HEK293 (cell line): ENCODE measurements around the gene CEP44.
A peak's percentile ranks its signal among the peaks of the same experiment; 100 is the strongest.

Experiments used
- FEZF1 ChIP-seq: fragments of 450-650 bp; formaldehyde crosslinking; IDR thresholded peaks from 2 replicates; pipeline ENCODE4 v1.5.1; 2016; ENCODE audit warnings: missing biosample characterization, missing genetic modification characterization
- HOXA7 ChIP-seq: sonication (generic); formaldehyde crosslinking; IDR thresholded peaks from 2 replicates; pipeline ENCODE4 v1.8.1; 2022; ENCODE audit warnings: missing genetic modification reagents, borderline replicate concordance
- KLF8 ChIP-seq: fragments of 450-650 bp; formaldehyde crosslinking; IDR thresholded peaks from 2 replicates; pipeline ENCODE4 v1.5.1; 2016; ENCODE audit warnings: missing biosample characterization, missing genetic modification characterization
- PRDM1 ChIP-seq: fragments of 450-650 bp; formaldehyde crosslinking; IDR thresholded peaks from 2 replicates; pipeline ENCODE4; 2016; ENCODE audit warnings: missing biosample characterization, missing genetic modification characterization
- SALL2 ChIP-seq: fragments of 450-650 bp; formaldehyde crosslinking; IDR thresholded peaks from 2 replicates; pipeline ENCODE4 v1.5.0; 2017; ENCODE audit warnings: missing biosample characterization, mild to moderate bottlenecking, missing genetic modification characterization, borderline replicate concordance
- SCRT2 ChIP-seq: fragments of 450-650 bp; formaldehyde crosslinking; IDR thresholded peaks from 2 replicates; pipeline ENCODE4 v1.5.1; 2016; ENCODE audit warnings: missing biosample characterization, missing genetic modification characterization
- SP7 ChIP-seq: fragments of 450-650 bp; formaldehyde crosslinking; IDR thresholded peaks from 2 replicates; pipeline ENCODE4 v1.5.1; 2016; ENCODE audit warnings: missing biosample characterization, missing genetic modification characterization
- YY2 ChIP-seq: fragments of 450-650 bp; formaldehyde crosslinking; IDR thresholded peaks from 2 replicates; pipeline ENCODE4 v1.5.1; 2016; ENCODE audit warnings: missing biosample characterization, missing genetic modification characterization
- ZFHX2 ChIP-seq: fragments of 450-650 bp; formaldehyde crosslinking; conservative IDR thresholded peaks from 2 replicates; pipeline ENCODE4 v1.5.1; 2016; ENCODE audit warnings: missing biosample characterization, missing genetic modification characterization
- ZIC2 ChIP-seq: fragments of 450-650 bp; formaldehyde crosslinking; IDR thresholded peaks from 2 replicates; pipeline ENCODE4 v1.5.1; 2016; ENCODE audit warnings: missing biosample characterization, missing genetic modification characterization
- ZNF112 ChIP-seq: fragments of 450-650 bp; formaldehyde crosslinking; IDR thresholded peaks from 2 replicates; pipeline ENCODE4 v1.5.0; 2017; ENCODE audit warnings: missing biosample characterization, missing genetic modification characterization
- ZNF157 ChIP-seq: fragments of 450-650 bp; formaldehyde crosslinking; IDR thresholded peaks from 2 replicates; pipeline ENCODE4 v1.5.1; 2016; ENCODE audit warnings: missing biosample characterization, missing genetic modification characterization
- ZNF202 ChIP-seq: fragments of 450-650 bp; formaldehyde crosslinking; IDR thresholded peaks from 2 replicates; pipeline ENCODE4 v1.5.1; 2016; ENCODE audit warnings: missing biosample characterization, missing genetic modification characterization, borderline replicate concordance
- ZNF248 ChIP-seq: fragments of 450-650 bp; formaldehyde crosslinking; IDR thresholded peaks from 2 replicates; pipeline ENCODE4 v1.5.1; 2017; ENCODE audit warnings: missing biosample characterization, missing genetic modification characterization
- ZNF266 ChIP-seq: fragments of 450-650 bp; formaldehyde crosslinking; IDR thresholded peaks from 2 replicates; pipeline ENCODE4 v1.5.1; 2016; ENCODE audit warnings: missing biosample characterization, missing genetic modification characterization, low read depth
- ZNF292 ChIP-seq: fragments of 450-650 bp; formaldehyde crosslinking; IDR thresholded peaks from 2 replicates; pipeline ENCODE4 v1.5.1; 2016; ENCODE audit warnings: low read depth, missing biosample characterization, missing genetic modification characterization, borderline replicate concordance
- ZNF335 ChIP-seq: fragments of 450-650 bp; formaldehyde crosslinking; conservative IDR thresholded peaks from 2 replicates; pipeline ENCODE4 v1.5.1; 2016; ENCODE audit warnings: missing biosample characterization, missing genetic modification characterization
- ZNF423 ChIP-seq: fragments of 450-650 bp; formaldehyde crosslinking; IDR thresholded peaks from 2 replicates; pipeline ENCODE4 v1.5.1; 2016; ENCODE audit warnings: missing biosample characterization, missing genetic modification characterization
- ZNF433 ChIP-seq: fragments of 450-650 bp; formaldehyde crosslinking; IDR thresholded peaks from 2 replicates; pipeline ENCODE4 v1.5.1; 2016; ENCODE audit warnings: missing biosample characterization, missing genetic modification characterization, low read depth
- ZNF561 ChIP-seq: fragments of 450-650 bp; IDR thresholded peaks from 2 replicates; pipeline ENCODE4 v1.5.1; 2018; ENCODE audit warnings: missing biosample characterization, missing genetic modification characterization, borderline replicate concordance
- ZNF624 ChIP-seq: fragments of 450-650 bp; formaldehyde crosslinking; IDR thresholded peaks from 2 replicates; pipeline ENCODE4 v1.5.1; 2017; ENCODE audit warnings: missing biosample characterization, missing genetic modification characterization
- ZNF626 ChIP-seq: fragments of 450-650 bp; sonication (Bioruptor Pico); formaldehyde crosslinking; IDR thresholded peaks from 2 replicates; pipeline ENCODE4 v1.5.1; 2018; ENCODE audit warnings: missing biosample characterization, missing genetic modification characterization, inconsistent platforms
- ZNF660 ChIP-seq: fragments of 450-650 bp; IDR thresholded peaks from 2 replicates; pipeline ENCODE4 v1.5.1; 2018; ENCODE audit warnings: missing biosample characterization, mild to moderate bottlenecking, missing genetic modification characterization
- ZNF664 ChIP-seq: fragments of 450-650 bp; formaldehyde crosslinking; IDR thresholded peaks from 2 replicates; pipeline ENCODE4 v1.5.1; 2016; ENCODE audit warnings: missing biosample characterization, missing genetic modification characterization
- ZNF776 ChIP-seq: fragments of 450-650 bp; formaldehyde crosslinking; IDR thresholded peaks from 2 replicates; pipeline ENCODE4 v1.5.0; 2017; ENCODE audit warnings: missing biosample characterization, missing genetic modification characterization, borderline replicate concordance
- ZNF777 ChIP-seq: fragments of 450-650 bp; formaldehyde crosslinking; IDR thresholded peaks from 2 replicates; pipeline ENCODE4 v1.5.1; 2017; ENCODE audit warnings: missing biosample characterization, missing genetic modification characterization, borderline replicate concordance
- ZNF830 ChIP-seq: fragments of 450-650 bp; IDR thresholded peaks from 2 replicates; pipeline ENCODE4 v1.5.0; 2018; ENCODE audit warnings: missing biosample characterization, missing genetic modification characterization, low read depth, mild to moderate bottlenecking, moderate library complexity
- ZSCAN16 ChIP-seq: fragments of 450-650 bp; formaldehyde crosslinking; IDR thresholded peaks from 2 replicates; pipeline ENCODE4 v1.5.1; 2016; ENCODE audit warnings: missing biosample characterization, missing genetic modification characterization
- ZSCAN30 ChIP-seq: fragments of 450-650 bp; IDR thresholded peaks from 2 replicates; pipeline ENCODE4 v1.5.1; 2018; ENCODE audit warnings: missing biosample characterization, mild to moderate bottlenecking, missing genetic modification characterization, moderate library complexity
- TF ChIP-seq, protein P1 (sequence below): fragments of 450-650 bp; formaldehyde crosslinking; IDR thresholded peaks from 2 replicates; pipeline ENCODE4 v1.5.1; 2017; ENCODE audit warnings: missing biosample characterization, missing genetic modification characterization
- TF ChIP-seq, protein P2 (sequence below): fragments of 450-650 bp; formaldehyde crosslinking; IDR thresholded peaks from 2 replicates; pipeline ENCODE4 v1.5.1; 2016; ENCODE audit warnings: missing biosample characterization, missing genetic modification characterization
- TF ChIP-seq, protein P3 (sequence below): fragments of 450-650 bp; formaldehyde crosslinking; IDR thresholded peaks from 2 replicates; pipeline ENCODE4 v1.5.1; 2017; ENCODE audit warnings: missing biosample characterization, mild to moderate bottlenecking, missing genetic modification characterization, moderate library complexity
- TF ChIP-seq, protein P4 (sequence below): fragments of 450-650 bp; IDR thresholded peaks from 2 replicates; pipeline ENCODE4 v1.5.1; 2018; ENCODE audit warnings: missing biosample characterization, missing genetic modification characterization

The CEP44 gene

DNA sequence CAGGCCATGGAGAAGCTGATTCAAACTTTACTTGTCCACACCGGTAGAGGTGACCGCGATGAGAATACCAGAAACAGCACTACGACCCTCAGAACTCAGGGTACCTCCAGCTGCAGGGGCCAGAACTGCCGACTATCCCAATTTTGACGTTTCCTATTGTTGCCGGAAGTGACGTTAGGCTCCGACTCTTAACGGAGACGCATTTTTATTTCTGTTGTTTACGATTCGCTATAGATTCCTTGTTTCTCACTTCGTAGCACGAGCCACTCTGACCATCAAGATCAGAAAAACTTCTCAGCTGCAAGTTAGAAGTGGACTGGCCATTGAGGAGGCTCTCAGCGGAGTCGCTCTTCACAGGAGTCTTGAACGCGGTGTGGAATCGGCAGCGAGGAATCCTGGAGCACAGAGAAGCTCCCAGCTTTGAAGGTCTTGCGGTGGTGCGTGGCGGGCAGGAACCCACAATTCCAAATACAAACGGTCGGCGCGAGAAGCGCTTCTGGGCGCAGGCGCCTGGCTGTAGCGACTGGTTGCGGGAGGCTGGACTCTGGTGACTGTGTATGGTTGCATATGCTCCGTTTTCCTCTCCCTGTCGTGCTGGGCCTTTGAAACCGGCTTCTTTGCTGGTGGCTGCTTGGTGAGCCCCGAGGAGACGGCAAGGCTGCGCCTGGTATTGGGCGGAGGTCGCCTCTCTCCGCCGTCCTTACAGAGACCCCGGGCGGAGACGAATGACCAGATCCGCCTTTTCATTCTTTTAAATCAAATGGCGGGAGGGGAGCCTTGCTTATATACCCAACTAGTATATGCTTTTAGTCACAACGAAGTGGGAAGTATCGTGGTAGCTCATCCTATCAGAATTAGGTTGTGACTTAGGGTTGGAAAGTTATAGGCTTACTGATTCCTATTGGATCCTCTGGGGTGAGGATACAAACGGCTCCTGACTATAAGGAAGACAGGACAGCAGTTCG lies at the start of gene CEP44, which contains the start of gene FBXO8 (continued):
- TF ChIP-seq ZNF423 (tag by site-specific recombination), result no peak
- no peak for TF ChIP-seq HOXA7 (CRISPR knock-in tag)
- TF ChIP-seq ZFHX2 (tag by site-specific recombination), result no peak
- TF ChIP-seq, protein P1, sequence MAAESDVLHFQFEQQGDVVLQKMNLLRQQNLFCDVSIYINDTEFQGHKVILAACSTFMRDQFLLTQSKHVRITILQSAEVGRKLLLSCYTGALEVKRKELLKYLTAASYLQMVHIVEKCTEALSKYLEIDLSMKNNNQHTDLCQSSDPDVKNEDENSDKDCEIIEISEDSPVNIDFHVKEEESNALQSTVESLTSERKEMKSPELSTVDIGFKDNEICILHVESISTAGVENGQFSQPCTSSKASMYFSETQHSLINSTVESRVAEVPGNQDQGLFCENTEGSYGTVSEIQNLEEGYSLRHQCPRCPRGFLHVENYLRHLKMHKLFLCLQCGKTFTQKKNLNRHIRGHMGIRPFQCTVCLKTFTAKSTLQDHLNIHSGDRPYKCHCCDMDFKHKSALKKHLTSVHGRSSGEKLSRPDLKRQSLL (tag by site-specific recombination), result 0 out of 2 replicates have a peak, but pooled peaks have one; percentile 53
- TF ChIP-seq ZIC2 (tag by site-specific recombination), result 0 out of 2 replicates have a peak, but pooled peaks have one; percentile 22
- TF ChIP-seq ZNF664, result 0 out of 2 replicates have a peak, but pooled peaks have one; percentile 13
- no peak for TF ChIP-seq ZNF830 (tag by site-specific recombination)
- TF ChIP-seq PRDM1, result no peak
- no peak for TF ChIP-seq YY2
- TF ChIP-seq, protein P2, sequence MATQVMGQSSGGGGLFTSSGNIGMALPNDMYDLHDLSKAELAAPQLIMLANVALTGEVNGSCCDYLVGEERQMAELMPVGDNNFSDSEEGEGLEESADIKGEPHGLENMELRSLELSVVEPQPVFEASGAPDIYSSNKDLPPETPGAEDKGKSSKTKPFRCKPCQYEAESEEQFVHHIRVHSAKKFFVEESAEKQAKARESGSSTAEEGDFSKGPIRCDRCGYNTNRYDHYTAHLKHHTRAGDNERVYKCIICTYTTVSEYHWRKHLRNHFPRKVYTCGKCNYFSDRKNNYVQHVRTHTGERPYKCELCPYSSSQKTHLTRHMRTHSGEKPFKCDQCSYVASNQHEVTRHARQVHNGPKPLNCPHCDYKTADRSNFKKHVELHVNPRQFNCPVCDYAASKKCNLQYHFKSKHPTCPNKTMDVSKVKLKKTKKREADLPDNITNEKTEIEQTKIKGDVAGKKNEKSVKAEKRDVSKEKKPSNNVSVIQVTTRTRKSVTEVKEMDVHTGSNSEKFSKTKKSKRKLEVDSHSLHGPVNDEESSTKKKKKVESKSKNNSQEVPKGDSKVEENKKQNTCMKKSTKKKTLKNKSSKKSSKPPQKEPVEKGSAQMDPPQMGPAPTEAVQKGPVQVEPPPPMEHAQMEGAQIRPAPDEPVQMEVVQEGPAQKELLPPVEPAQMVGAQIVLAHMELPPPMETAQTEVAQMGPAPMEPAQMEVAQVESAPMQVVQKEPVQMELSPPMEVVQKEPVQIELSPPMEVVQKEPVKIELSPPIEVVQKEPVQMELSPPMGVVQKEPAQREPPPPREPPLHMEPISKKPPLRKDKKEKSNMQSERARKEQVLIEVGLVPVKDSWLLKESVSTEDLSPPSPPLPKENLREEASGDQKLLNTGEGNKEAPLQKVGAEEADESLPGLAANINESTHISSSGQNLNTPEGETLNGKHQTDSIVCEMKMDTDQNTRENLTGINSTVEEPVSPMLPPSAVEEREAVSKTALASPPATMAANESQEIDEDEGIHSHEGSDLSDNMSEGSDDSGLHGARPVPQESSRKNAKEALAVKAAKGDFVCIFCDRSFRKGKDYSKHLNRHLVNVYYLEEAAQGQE, result no peak
- no peak for TF ChIP-seq ZNF626 (tag by site-specific recombination)
- no peak for TF ChIP-seq ZNF202
- TF ChIP-seq, protein P3, sequence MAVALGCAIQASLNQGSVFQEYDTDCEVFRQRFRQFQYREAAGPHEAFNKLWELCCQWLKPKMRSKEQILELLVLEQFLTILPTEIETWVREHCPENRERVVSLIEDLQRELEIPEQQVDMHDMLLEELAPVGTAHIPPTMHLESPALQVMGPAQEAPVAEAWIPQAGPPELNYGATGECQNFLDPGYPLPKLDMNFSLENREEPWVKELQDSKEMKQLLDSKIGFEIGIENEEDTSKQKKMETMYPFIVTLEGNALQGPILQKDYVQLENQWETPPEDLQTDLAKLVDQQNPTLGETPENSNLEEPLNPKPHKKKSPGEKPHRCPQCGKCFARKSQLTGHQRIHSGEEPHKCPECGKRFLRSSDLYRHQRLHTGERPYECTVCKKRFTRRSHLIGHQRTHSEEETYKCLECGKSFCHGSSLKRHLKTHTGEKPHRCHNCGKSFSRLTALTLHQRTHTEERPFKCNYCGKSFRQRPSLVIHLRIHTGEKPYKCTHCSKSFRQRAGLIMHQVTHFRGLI (tag by site-specific recombination), result no peak
- TF ChIP-seq ZSCAN16 (tag by site-specific recombination), result no peak
- no peak for TF ChIP-seq ZNF248 (tag by site-specific recombination)
- TF ChIP-seq ZNF777 (tag by site-specific recombination), result no peak
- TF ChIP-seq ZNF433 (tag by site-specific recombination), result no peak
- TF ChIP-seq SP7 (tag by site-specific recombination), result peak; percentile 74
- TF ChIP-seq SCRT2 (tag by site-specific recombination), result no peak
- no peak for TF ChIP-seq ZNF624 (tag by site-specific recombination)
- peak; percentile 77 for TF ChIP-seq ZNF561 (tag by site-specific recombination)
- TF ChIP-seq ZNF112 (tag by site-specific recombination), result no peak
- TF ChIP-seq ZNF660, result 0 out of 2 replicates have a peak, but pooled peaks have one; percentile 65
- no peak for TF ChIP-seq KLF8 (tag by site-specific recombination)
- no peak for TF ChIP-seq ZNF776 (tag by site-specific recombination)
- TF ChIP-seq ZNF157 (tag by site-specific recombination), result no peak
- TF ChIP-seq ZNF335 (tag by site-specific recombination), result peak; percentile 39; the same call in 1 of the 2 replicates
- TF ChIP-seq SALL2, result no peak
- no peak for TF ChIP-seq ZNF292
- TF ChIP-seq FEZF1 (tag by site-specific recombination), result no peak
- 0 out of 2 replicates have a peak, but pooled peaks have one; percentile 26 for TF ChIP-seq ZSCAN30
- TF ChIP-seq, protein P4, sequence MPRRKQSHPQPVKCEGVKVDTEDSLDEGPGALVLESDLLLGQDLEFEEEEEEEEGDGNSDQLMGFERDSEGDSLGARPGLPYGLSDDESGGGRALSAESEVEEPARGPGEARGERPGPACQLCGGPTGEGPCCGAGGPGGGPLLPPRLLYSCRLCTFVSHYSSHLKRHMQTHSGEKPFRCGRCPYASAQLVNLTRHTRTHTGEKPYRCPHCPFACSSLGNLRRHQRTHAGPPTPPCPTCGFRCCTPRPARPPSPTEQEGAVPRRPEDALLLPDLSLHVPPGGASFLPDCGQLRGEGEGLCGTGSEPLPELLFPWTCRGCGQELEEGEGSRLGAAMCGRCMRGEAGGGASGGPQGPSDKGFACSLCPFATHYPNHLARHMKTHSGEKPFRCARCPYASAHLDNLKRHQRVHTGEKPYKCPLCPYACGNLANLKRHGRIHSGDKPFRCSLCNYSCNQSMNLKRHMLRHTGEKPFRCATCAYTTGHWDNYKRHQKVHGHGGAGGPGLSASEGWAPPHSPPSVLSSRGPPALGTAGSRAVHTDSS, result no peak
- TF ChIP-seq ZNF266 (tag by site-specific recombination), result no peak
